GM18907 (cell line): ENCODE measurements around the gene RAB4B.
"Not testable (repeated sequence)": the region's sequence is repeated elsewhere in the genome, so short reads cannot be mapped to it uniquely, and the experiment has no call there.

Experiments
- ATAC-seq: cut with Tn5 transposase; IDR thresholded peaks from one replicate; pipeline ENCODE4 v1.9.1; 2021; ENCODE audit warnings: mild to moderate bottlenecking, moderate library complexity; ENCODE audit not compliant: unreplicated experiment

Gene RAB4B

GRCh38 chr19:40838477-40838876 lies 60.4 kb downstream of the RAB4B start:
- not testable (repeated sequence) for ATAC-seq

- not testable (repeated sequence) for ATAC-seq
Measured at GRCh38 chr19:40842012-40842411, 64.0 kb downstream of the RAB4B start.

GRCh38 chr19:40842997-40843652 lies 65.1 kb downstream of the RAB4B start:
- not testable (repeated sequence) for ATAC-seq

- not testable (repeated sequence) for ATAC-seq
Measured at GRCh38 chr19:40843653-40844052, 65.6 kb downstream of the RAB4B start.
